Prostate gland (tissue), 2 donors: ENCODE data around the gene VSIG1. TPM values are rescaled to one million over a fixed set of nuclear protein-coding genes. Genes with fewer than 3 reads are reported as not detected.

ENCODE experiments used
- DNase-seq: peaks from one replicate; pipeline ENCODE4 v3.0.0-alpha.2; 2019; ENCODE audit warnings: low spot score
- H3K27ac ChIP-seq, 2 donors: fragments of 200-600 bp; sonication (generic); 2 replicates each; pipeline ENCODE4 v1.5.1; 2017 to 2019
- H3K27me3 ChIP-seq: fragments of 200-600 bp; sonication (generic); replicated peaks from 2 replicates; pipeline ENCODE4 v1.5.1; 2019; ENCODE audit not compliant: insufficient read depth
- H3K36me3 ChIP-seq, 2 donors: fragments of 200-600 bp; sonication (generic); 1 replicate in 1 of 2; 2 replicates in 1 of 2; pipeline versions ENCODE4 v1.5.1 to v1.8.1; 2017 to 2019
- H3K4me1 ChIP-seq: fragments of 200-600 bp; sonication (generic); replicated peaks from 2 replicates; pipeline ENCODE4 v1.5.1; 2019
- H3K4me3 ChIP-seq, 2 donors: fragments of 200-600 bp; sonication (generic); 2 replicates each; pipeline ENCODE4 v1.5.1; 2017 to 2019
- H3K9me3 ChIP-seq: fragments of 200-600 bp; sonication (generic); 2 replicates; pipeline ENCODE4 v1.5.1; 2017
- CTCF ChIP-seq, 4 experiments: fragments of 200-600 bp in 2 of 4; fragments of 450-650 bp in 2 of 4; sonication (generic) in 2 of 4; IDR thresholded peaks; 1 replicate in 3 of 4; 2 replicates in 1 of 4; pipeline ENCODE4 v1.5.1; 2016 to 2019; ENCODE audit warnings: antibody characterized with exemption in 4 of 4, mild to moderate bottlenecking in 2 of 4, moderate library complexity in 2 of 4
- POLR2A ChIP-seq: fragments of 450-650 bp; IDR thresholded peaks from one replicate; pipeline ENCODE4 v1.6.1; 2016; ENCODE audit warnings: antibody characterized with exemption, mild to moderate bottlenecking
- POLR2AphosphoS5 ChIP-seq: sonication (generic); formaldehyde crosslinking; IDR thresholded peaks from one replicate; pipeline ENCODE4 v1.6.1; 2017; ENCODE audit warnings: antibody characterized with exemption
- WGBS: methylation state at CpG from one replicate; pipeline ENCODE4 v1.1.5; 2018; 5-methylcytosine and 5-hydroxymethylcytosine counted together
- intact Hi-C: fragments of 100-400 bp; cut with DNase I; formaldehyde crosslinking; loops from one replicate; pipeline ENCODE4 v1.14.2; 2022
- total RNA-seq, 2 donors: library from RNA; depleted of rRNA; stranded (reverse); fragments of >200 nt; gene quantifications; one replicate each; pipeline ENCODE4 v1.1.0, GENCODE V29; 2016

Gene VSIG1
- total RNA-seq, 2 donors from 2014 or later: 0.41 to 250 TPM

- H3K4me1 ChIP-seq: no peaks in the 10 kb centered on the region
- 84% methylated on average over 4 of the region's 4 CpGs for WGBS
- no peaks in the 10 kb centered on the region for H3K9me3 ChIP-seq
- H3K36me3 ChIP-seq: no peaks in the 10 kb centered on the region
- H3K27ac ChIP-seq: no peak overlapping the region
- no peak overlapping the region for H3K4me3 ChIP-seq
- intact Hi-C loops: no loop called here
- TF ChIP-seq POLR2A (no peak), CTCF (IDR thresholded peaks at IDR 0.05) (no peak), POLR2AphosphoS5 (no peak)
- no peaks in the 10 kb centered on the region for H3K27me3 ChIP-seq
- DNase-seq: no peak
Observed at GRCh38 chrX:108036298-108036973, 8.4 kb upstream of the VSIG1 start.

GRCh38 chrX:108049649-108050048 is 4.8 kb downstream of the VSIG1 start:
- intact Hi-C loops: no loop called here
- Histone ChIP-seq H3K27me3 (no peaks in the 10 kb centered on the region), H3K36me3 (no peaks in the 10 kb centered on the region), H3K27ac (no peak overlapping the region), H3K4me3 (no peak overlapping the region), H3K4me1 (no peaks in the 10 kb centered on the region), H3K9me3 (no peaks in the 10 kb centered on the region)
- TF ChIP-seq POLR2AphosphoS5 (no peak), POLR2A (no peak), CTCF (IDR thresholded peaks at IDR 0.05) (no peak)
- WGBS: 30% methylated on average over 1 of the region's 1 CpG
- DNase-seq: no peak

GRCh38 chrX:108053218-108053617 is 8.4 kb downstream of the VSIG1 start:
- no peak for TF ChIP-seq CTCF (IDR thresholded peaks at IDR 0.05)
- H3K4me1 ChIP-seq: no peaks in the 10 kb centered on the region
- H3K27me3 ChIP-seq: no peaks in the 10 kb centered on the region
- no peak for DNase-seq
- intact Hi-C loops: no loop called here
- H3K27ac ChIP-seq: no peak overlapping the region
- no peak overlapping the region for H3K4me3 ChIP-seq
- no peaks in the 10 kb centered on the region for H3K36me3 ChIP-seq
- H3K9me3 ChIP-seq: no peaks in the 10 kb centered on the region

GRCh38 chrX:108055546-108055945 is 10.7 kb downstream of the VSIG1 start:
- H3K36me3 ChIP-seq: no peaks in the 10 kb centered on the region
- intact Hi-C loops: no loop called here
- H3K27me3 ChIP-seq: no peaks in the 10 kb centered on the region

More at GRCh38 chrX:108055546-108055945, 10.7 kb downstream of the VSIG1 start:
- H3K4me1 ChIP-seq: no peaks in the 10 kb centered on the region
- TF ChIP-seq POLR2A: no peak
- TF ChIP-seq POLR2AphosphoS5: no peak
- TF ChIP-seq CTCF (IDR thresholded peaks at IDR 0.05): no peak
- no peaks in the 10 kb centered on the region for H3K9me3 ChIP-seq
- H3K27ac ChIP-seq: no peak overlapping the region
- H3K4me3 ChIP-seq: no peak overlapping the region
- DNase-seq: no peak
